EH (cell line): Measurements from ENCODE around the gene NDRG4.
A peak's percentile ranks its signal among the peaks of the same experiment; 100 is the strongest.

ENCODE experiments used
- DNase-seq: peaks from one replicate; pipeline ENCODE4 v3.0.0-alpha.2; 2015; ENCODE audit warnings: low read depth

Gene NDRG4

GRCh38 chr16:58541711-58542110 is 41.8 kb downstream of the NDRG4 start:
- no peak for DNase-seq

- DNase-seq, result no peak
These were observed 42.3 kb downstream of the NDRG4 start for GRCh38 chr16:58542291-58542690.

- no peak for DNase-seq
These were observed 43.7 kb downstream of the NDRG4 start for GRCh38 chr16:58543685-58544084.

GRCh38 chr16:58548378-58548777 is 48.4 kb downstream of the NDRG4 start:
- no peak for DNase-seq

GRCh38 chr16:58551496-58551895 is 51.6 kb downstream of the NDRG4 start:
- DNase-seq, result no peak

GRCh38 chr16:58556678-58557077 is 56.7 kb downstream of the NDRG4 start:
- peak; percentile 15 for DNase-seq
